ENCODE results near the gene UHRF2. TPM values are rescaled to one million over a fixed set of nuclear protein-coding genes. Genes with fewer than 3 reads are reported as not detected.

Gene UHRF2
- total and polyA plus RNA-seq, 2 of the 13 experiments (the other 11 are each of a cell fraction or from before 2014, with no cell fraction given) = 42.1 to 44.2 TPM

DNA sequence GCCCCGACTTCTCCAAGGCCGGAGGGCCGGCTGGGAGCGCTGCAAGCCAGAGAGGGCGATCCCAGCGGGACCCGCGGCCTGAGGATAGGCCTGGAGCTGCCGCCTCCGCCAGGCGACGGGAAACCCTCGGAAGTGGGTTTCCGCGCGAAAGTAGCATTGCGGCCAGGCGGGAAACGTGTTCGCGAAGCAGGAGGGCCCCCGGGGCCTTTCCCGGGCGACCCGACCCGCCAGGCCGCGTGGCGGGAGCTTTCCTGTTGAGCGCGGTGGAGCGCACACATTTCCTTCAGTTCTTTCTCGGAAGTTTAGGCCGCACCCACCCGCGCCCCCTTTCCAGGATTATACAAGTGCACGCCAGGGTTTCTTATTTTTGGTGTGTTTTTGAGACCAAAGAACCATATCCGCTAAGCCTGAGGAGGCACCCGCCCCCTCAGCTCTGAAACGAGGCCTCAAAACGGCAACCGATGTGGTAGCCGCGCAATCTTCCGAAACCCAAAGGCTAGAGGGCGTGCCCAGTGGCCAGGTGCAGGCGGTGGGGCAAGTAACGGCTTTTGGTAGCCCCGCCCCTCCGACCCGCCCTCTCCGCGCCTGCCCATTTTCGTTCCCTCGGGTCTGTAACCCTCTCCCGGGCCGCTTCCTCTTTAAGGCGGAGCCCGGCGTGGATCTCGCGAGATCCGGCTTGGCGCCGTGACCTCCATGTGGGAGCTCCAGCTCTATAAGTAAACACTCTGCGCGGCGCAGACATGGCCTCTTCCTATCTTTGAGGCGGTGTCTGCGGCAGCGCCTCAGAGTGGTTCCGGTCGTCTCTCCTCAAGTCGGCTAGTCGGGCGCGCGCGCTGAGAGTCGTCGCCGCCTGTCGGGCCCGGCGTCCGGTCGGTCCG is at the start of gene UHRF2 (continued):
- no peak for TF ChIP-seq ZNF326 (CRISPR knock-in tag; IDR thresholded peaks at IDR 0.05; ENCODE audit: borderline replicate concordance)
- no peak for TF ChIP-seq ZNF782 (CRISPR knock-in tag; IDR thresholded peaks at IDR 0.05; ENCODE audit: borderline replicate concordance)
- peak; percentile 93 for TF ChIP-seq HOXA5 (CRISPR knock-in tag; IDR thresholded peaks at IDR 0.05)
- no peak for TF ChIP-seq IKZF1 (IDR thresholded peaks at IDR 0.05)
- TF ChIP-seq ZNF160 (CRISPR knock-in tag; IDR thresholded peaks at IDR 0.05) = peak; percentile 47; the same call in 1 of the 2 replicates
- no peak; the same call in 1 of the 2 replicates for TF ChIP-seq KDM5B (CRISPR knock-in tag; IDR thresholded peaks at IDR 0.05; ENCODE audit: borderline replicate concordance)
- TF ChIP-seq ZNF550 (CRISPR knock-in tag; IDR thresholded peaks at IDR 0.05; ENCODE audit: borderline replicate concordance) = no peak
- no peak for TF ChIP-seq RNF219 (CRISPR knock-in tag; IDR thresholded peaks at IDR 0.05)
- no peak for TF ChIP-seq SRSF1 (optimal IDR thresholded peaks at IDR 0.05; ENCODE audit: low read depth, low read length)
- 0 out of 4 replicates have a peak, but pooled peaks of 1 of the 2 experiments have one; percentile 24 for TF ChIP-seq EP300 (IDR thresholded peaks at IDR 0.05; ENCODE audit: low read depth in 2 of 2, low read length in 2 of 2)
- no peak; the same call in 1 of the 2 replicates for TF ChIP-seq EP300 (CRISPR knock-in tag; IDR thresholded peaks at IDR 0.05; ENCODE audit: borderline replicate concordance)
- peak; percentile 17; the same call in 1 of the 2 replicates for TF ChIP-seq CEBPG (CRISPR knock-in tag; IDR thresholded peaks at IDR 0.05)
- 0 out of 2 replicates have a peak, but pooled peaks have one; percentile 32 for TF ChIP-seq AHR (CRISPR knock-in tag; IDR thresholded peaks at IDR 0.05)
- no peak for TF ChIP-seq ZFP90 (CRISPR knock-in tag; IDR thresholded peaks at IDR 0.05; ENCODE audit: borderline replicate concordance)
- no peak for TF ChIP-seq SNRNP70 (IDR thresholded peaks at IDR 0.05; ENCODE audit: low read depth, low read length)
- no peak for TF ChIP-seq ZNF460 (CRISPR knock-in tag; IDR thresholded peaks at IDR 0.05; ENCODE audit: borderline replicate concordance)
- TF ChIP-seq, protein P1, sequence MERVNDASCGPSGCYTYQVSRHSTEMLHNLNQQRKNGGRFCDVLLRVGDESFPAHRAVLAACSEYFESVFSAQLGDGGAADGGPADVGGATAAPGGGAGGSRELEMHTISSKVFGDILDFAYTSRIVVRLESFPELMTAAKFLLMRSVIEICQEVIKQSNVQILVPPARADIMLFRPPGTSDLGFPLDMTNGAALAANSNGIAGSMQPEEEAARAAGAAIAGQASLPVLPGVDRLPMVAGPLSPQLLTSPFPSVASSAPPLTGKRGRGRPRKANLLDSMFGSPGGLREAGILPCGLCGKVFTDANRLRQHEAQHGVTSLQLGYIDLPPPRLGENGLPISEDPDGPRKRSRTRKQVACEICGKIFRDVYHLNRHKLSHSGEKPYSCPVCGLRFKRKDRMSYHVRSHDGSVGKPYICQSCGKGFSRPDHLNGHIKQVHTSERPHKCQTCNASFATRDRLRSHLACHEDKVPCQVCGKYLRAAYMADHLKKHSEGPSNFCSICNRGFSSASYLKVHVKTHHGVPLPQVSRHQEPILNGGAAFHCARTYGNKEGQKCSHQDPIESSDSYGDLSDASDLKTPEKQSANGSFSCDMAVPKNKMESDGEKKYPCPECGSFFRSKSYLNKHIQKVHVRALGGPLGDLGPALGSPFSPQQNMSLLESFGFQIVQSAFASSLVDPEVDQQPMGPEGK (CRISPR knock-in tag; IDR thresholded peaks at IDR 0.05) = no peak
- no peak for TF ChIP-seq MXD3 (CRISPR knock-in tag; IDR thresholded peaks at IDR 0.05)
- no peak for TF ChIP-seq TSC22D2 (CRISPR knock-in tag; IDR thresholded peaks at IDR 0.05; ENCODE audit: borderline replicate concordance)
- TF ChIP-seq E2F5 (CRISPR knock-in tag; conservative IDR thresholded peaks at IDR 0.05) = peak; percentile 85
- no peak for TF ChIP-seq RARG (CRISPR knock-in tag; IDR thresholded peaks at IDR 0.05; ENCODE audit: low read depth)
- TF ChIP-seq MIER3 (CRISPR knock-in tag; IDR thresholded peaks at IDR 0.05; ENCODE audit: borderline replicate concordance) = no peak; the same call in 1 of the 2 replicates
